Thyroid gland (tissue), 4 donors: ENCODE results near the gene SLC6A19.

Experiments used
- POLR2A ChIP-seq, 2 donors: fragments of 450-650 bp; IDR thresholded peaks; one replicate each; pipeline ENCODE4 v1.6.1; 2017; ENCODE audit warnings: antibody characterized with exemption in 2 of 2, mild to moderate bottlenecking in 2 of 2, moderate library complexity in 1 of 2
- TF ChIP-seq, protein P1 (sequence below), 6 experiments: fragments of 200-600 bp in 3 of 6; fragments of 450-650 bp in 3 of 6; sonication (generic) in 3 of 6; IDR thresholded peaks; one replicate each; pipeline ENCODE4 v1.5.1; 2016 to 2019; ENCODE audit warnings: antibody characterized with exemption in 6 of 6, mild to moderate bottlenecking in 2 of 6, inconsistent platforms in 1 of 6, moderate library complexity in 1 of 6

DNA sequence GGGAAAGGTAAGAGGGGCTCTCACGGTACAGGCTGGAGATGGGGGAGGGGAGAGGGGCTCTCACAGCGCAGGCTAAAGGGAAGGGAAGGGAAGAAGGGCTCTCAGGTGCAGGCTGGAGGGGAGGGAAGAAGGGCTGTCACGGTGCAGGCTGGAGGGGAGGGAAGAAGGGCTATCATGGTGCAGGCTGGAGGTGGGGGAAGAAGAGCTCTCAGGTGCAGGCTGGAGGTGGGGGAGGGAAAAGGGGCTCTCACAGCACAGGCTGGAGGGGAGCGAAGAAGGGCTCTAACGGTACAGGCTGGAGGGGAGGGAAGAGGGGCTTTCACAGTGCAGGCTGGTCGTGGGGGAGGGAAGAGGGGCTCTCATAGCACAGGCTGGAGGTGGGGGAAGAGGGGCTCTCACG, 28.4 kb downstream of the SLC6A19 start:
- TF ChIP-seq, protein P1, sequence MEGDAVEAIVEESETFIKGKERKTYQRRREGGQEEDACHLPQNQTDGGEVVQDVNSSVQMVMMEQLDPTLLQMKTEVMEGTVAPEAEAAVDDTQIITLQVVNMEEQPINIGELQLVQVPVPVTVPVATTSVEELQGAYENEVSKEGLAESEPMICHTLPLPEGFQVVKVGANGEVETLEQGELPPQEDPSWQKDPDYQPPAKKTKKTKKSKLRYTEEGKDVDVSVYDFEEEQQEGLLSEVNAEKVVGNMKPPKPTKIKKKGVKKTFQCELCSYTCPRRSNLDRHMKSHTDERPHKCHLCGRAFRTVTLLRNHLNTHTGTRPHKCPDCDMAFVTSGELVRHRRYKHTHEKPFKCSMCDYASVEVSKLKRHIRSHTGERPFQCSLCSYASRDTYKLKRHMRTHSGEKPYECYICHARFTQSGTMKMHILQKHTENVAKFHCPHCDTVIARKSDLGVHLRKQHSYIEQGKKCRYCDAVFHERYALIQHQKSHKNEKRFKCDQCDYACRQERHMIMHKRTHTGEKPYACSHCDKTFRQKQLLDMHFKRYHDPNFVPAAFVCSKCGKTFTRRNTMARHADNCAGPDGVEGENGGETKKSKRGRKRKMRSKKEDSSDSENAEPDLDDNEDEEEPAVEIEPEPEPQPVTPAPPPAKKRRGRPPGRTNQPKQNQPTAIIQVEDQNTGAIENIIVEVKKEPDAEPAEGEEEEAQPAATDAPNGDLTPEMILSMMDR (IDR thresholded peaks at IDR 0.05): no peak
- TF ChIP-seq POLR2A (IDR thresholded peaks at IDR 0.05): no peak
